Adrenal gland (tissue), 5 donors: ENCODE results near the gene FN3K.

Experiments
- CTCF ChIP-seq, 6 experiments: fragments of 450-650 bp in 4 of 6; fragments of 200-600 bp in 2 of 6; sonication (generic) in 1 of 6; IDR thresholded peaks; 1 replicate in 5 of 6; 2 replicates in 1 of 6; pipeline versions ENCODE4 v1.5.1 to v1.8.0; 2016 to 2021; ENCODE audit warnings: antibody characterized with exemption in 6 of 6, mild to moderate bottlenecking in 2 of 6, moderate library complexity in 1 of 6
- POLR2A ChIP-seq, 2 donors: fragments of 450-650 bp; IDR thresholded peaks; one replicate each; pipeline ENCODE4 v1.6.1; 2017; ENCODE audit warnings: antibody characterized with exemption in 2 of 2, mild to moderate bottlenecking in 2 of 2, moderate library complexity in 1 of 2
- donor health status: DM: no; HTN: no; CAD: no.

- no peak for TF ChIP-seq CTCF (IDR thresholded peaks at IDR 0.05)
- peak in 1 of 2 donors; percentile 21 for TF ChIP-seq POLR2A (IDR thresholded peaks at IDR 0.05)
Observed at GRCh38 chr17:82736511-82737185, 1.2 kb downstream of the FN3K start.
